GM12878 (cell line): ENCODE results near the gene TMEM259. TPM values are rescaled to one million over a fixed set of nuclear protein-coding genes. Genes with fewer than 3 reads are reported as not detected.

Experiments
- ATAC-seq: fragments of 200-7000 bp; cut with Tn5 transposase; 3 replicates; pipeline ENCODE4 v1.9.1; 2020; ENCODE audit warnings: mild to moderate bottlenecking, moderate library complexity
- BruUV-seq: library from RNA; stranded (reverse); fragments of 400-500 nt; replicated peaks from 2 replicates; lab custom pipeline; 2021; lab: Mats Ljungman, UMichigan
- CTCF ChIA-PET: fragments of 300-600 bp; sonication (Branson Sonifier 250); formaldehyde crosslinking; extraction: SDS; loops from one replicate; lab custom pipeline; 2021; ENCODE audit warnings: inconsistent platforms; lab: Yijun Ruan, JAX
- POLR2A ChIA-PET: fragments of 350-600 bp; formaldehyde crosslinking; extraction: SDS; loops from one replicate; lab custom pipeline; 2021; ENCODE audit warnings: inconsistent platforms; lab: Charles Lee
- RAD21 ChIA-PET: fragments of 300-600 bp; sonication (Branson Sonifier 250); formaldehyde crosslinking; loops from one replicate; lab custom pipeline; 2023; ENCODE audit warnings: antibody characterized with exemption; ENCODE audit not compliant: unreplicated experiment; lab: Charles Lee
- SMC1A ChIA-PET: fragments of 300-600 bp; sonication (Branson Sonifier 250); formaldehyde crosslinking; loops from one replicate; lab custom pipeline; 2023; ENCODE audit not compliant: unreplicated experiment, uncharacterized antibody; lab: Charles Lee
- DNase-seq: peaks from one replicate; pipeline ENCODE4 v3.0.0-alpha.2; 2011; ENCODE audit warnings: low read depth, low spot score
- FAIRE-seq: peaks from 3 replicates; lab custom pipeline; 2011; peaks lifted over from hg19 to GRCh38; lab: Jason Lieb, UNC
- H2AFZ ChIP-seq: 2 replicates; pipeline ENCODE4 v1.6.0; 2011; ENCODE audit warnings: low read depth, low read length, control low read depth; ENCODE audit not compliant: control insufficient read depth
- H3K27ac ChIP-seq: 2 replicates; pipeline ENCODE4 v1.5.1; 2011; ENCODE audit warnings: control low read depth; ENCODE audit not compliant: control insufficient read depth, insufficient read depth
- H3K27me3 ChIP-seq, 2 experiments: replicated peaks in 1 of 2; 2 replicates each; pipeline versions ENCODE4 v1.6.0 to v1.6.1; 2011; ENCODE audit warnings: low read length in 1 of 2; ENCODE audit not compliant: control insufficient read depth in 2 of 2, insufficient read depth in 2 of 2
- H3K36me3 ChIP-seq, 2 experiments: 2 replicates each; pipeline ENCODE4 v1.5.1; 2011; ENCODE audit warnings: low read length in 1 of 2; ENCODE audit not compliant: control insufficient read depth in 2 of 2, insufficient read depth in 2 of 2
- H3K4me1 ChIP-seq: 2 replicates; pipeline ENCODE4 v1.6.1; 2011; ENCODE audit warnings: mild to moderate bottlenecking, low read length, moderate library complexity, mixed read lengths; ENCODE audit not compliant: control insufficient read depth, insufficient read depth
- H3K4me2 ChIP-seq: 2 replicates; pipeline ENCODE4 v1.6.0; 2011; ENCODE audit warnings: control low read depth; ENCODE audit not compliant: control insufficient read depth, insufficient read depth
- H3K4me3 ChIP-seq: fragments of 200-600 bp; sonication (generic); 2 replicates; pipeline ENCODE4 v1.5.1; 2016
- H3K79me2 ChIP-seq: 2 replicates; pipeline ENCODE4 v1.6.0; 2011; ENCODE audit warnings: low read length; ENCODE audit not compliant: control insufficient read depth, insufficient read depth
- H3K9ac ChIP-seq: 2 replicates; pipeline ENCODE4 v1.8.0; 2011; ENCODE audit warnings: low read length, control low read depth, mixed read lengths; ENCODE audit not compliant: control insufficient read depth, insufficient read depth
- H3K9me3 ChIP-seq: replicated peaks from 3 replicates; pipeline ENCODE4 v1.5.1; 2011; ENCODE audit warnings: mild to moderate bottlenecking, low read length; ENCODE audit not compliant: control insufficient read depth, insufficient read depth
- H4K20me1 ChIP-seq: 2 replicates; pipeline ENCODE4 v1.6.0; 2011; ENCODE audit not compliant: control insufficient read depth, insufficient read depth
- E2F8 ChIP-seq: fragments of 450-650 bp; IDR thresholded peaks from 2 replicates; pipeline ENCODE4 v1.6.1; 2018; ENCODE audit warnings: mild to moderate bottlenecking, low read depth, moderate library complexity; ENCODE audit not compliant: partially characterized antibody
- POLR2A ChIP-seq: IDR thresholded peaks from 2 replicates; pipeline ENCODE4 v1.6.1; 2011; ENCODE audit warnings: low read depth, mild to moderate bottlenecking, low read length
- WGBS: methylation state at CpG from one replicate; pipeline ENCODE4 v1.1.6; 2016; ENCODE audit warnings: low lambda C conversion rate; ENCODE audit not compliant: insufficient replicate concordance, insufficient coverage; ENCODE audit errors: missing lambda C conversion rate; 5-methylcytosine and 5-hydroxymethylcytosine counted together
- in situ Hi-C: fragments of 300-500 bp; cut with MboI; formaldehyde crosslinking; loops from 9 replicates; pipeline ENCODE4 v1.14.3; 2018; ENCODE audit warnings: mixed read lengths
- intact Hi-C: fragments of 100-400 bp; cut with micrococcal nuclease; formaldehyde crosslinking; loops from one replicate; pipeline ENCODE4 v1.14.2; 2022; ENCODE audit not compliant: unreplicated experiment
- polyA plus RNA-seq, 11 experiments: library from polyadenylated mRNA; depleted of rRNA in 4 of 11; unstranded in 6 of 11; stranded (reverse) in 5 of 11; fragments of >200 nt; fragmentation: Nextera tagmentation in 4 of 11; fragmentation: Illumina TruSeq in 1 of 11; extraction: Ambion mirVana in 4 of 11; extraction: Trizol in 1 of 11; gene quantifications; 1 replicate in 1 of 11; 2 replicates in 10 of 11; pipeline versions ENCODE4 v1.2.1 to v1.2.3, GENCODE V29; 2011 to 2016; ENCODE audit warnings: inconsistent platforms in 2 of 11, missing spikeins in 2 of 11, low read depth in 1 of 11
- total RNA-seq, 4 experiments: library from RNA; depleted of rRNA in 3 of 4; stranded (reverse); fragments of >200 nt in 3 of 4; fragmentation: Illumina TruSeq in 1 of 4; extraction: Trizol in 1 of 4; gene quantifications; 2 replicates each; pipeline versions ENCODE4 v1.2.1 to v1.2.3, GENCODE V29; 2013 to 2021

The TMEM259 gene
- total and polyA plus RNA-seq, 10 of the 15 experiments (the other 5 are each of a cell fraction or from before 2014, with no cell fraction given), result 0.43 to 184 (median 62.0) TPM

- FAIRE-seq (no peak), DNase-seq (no peak), ATAC-seq (no peak)
- ChIA-PET SMC1A (no interaction called here), CTCF (no interaction called here), RAD21 (no interaction called here), POLR2A (no interaction called here)
- no peaks in the 10 kb centered on the region for H3K4me1 ChIP-seq
- 80% methylated on average over 29 of the region's 29 CpGs for WGBS
- H3K79me2 ChIP-seq, result no peaks in the 10 kb centered on the region
- H3K4me2 ChIP-seq, result no peak overlapping the region
- peaks cover 8 to 20% of the 10 kb centered on the region in 2 experiments for H3K36me3 ChIP-seq
- in situ Hi-C loops, result no loop called here
- no peaks in the 10 kb centered on the region for H3K27me3 ChIP-seq
- H4K20me1 ChIP-seq, result no peaks in the 10 kb centered on the region
- H3K9ac ChIP-seq, result no peak overlapping the region
- no peaks in the 10 kb centered on the region; the same call in 2 of the 3 replicates for H3K9me3 ChIP-seq
- no peak overlapping the region for H3K27ac ChIP-seq
- H2AFZ ChIP-seq, result no peak overlapping the region
- TF ChIP-seq POLR2A (peak; percentile 32; the same call in 1 of the 2 replicates), E2F8 (no peak)
- intact Hi-C loops, result no loop called here
- BruUV-seq, result TSS peak; percentile 44
- no peak overlapping the region for H3K4me3 ChIP-seq
These were observed 47.0 kb downstream of the TMEM259 start for GRCh38 chr19:973726-974563.
